IPS-18a (cell line): ENCODE results near the gene MYL2.

Source experiments
- H3K27ac ChIP-seq: one replicate; pipeline ENCODE4 v1.5.1; 2013; ENCODE audit warnings: low read length
- H3K27me3 ChIP-seq: one replicate; pipeline ENCODE4 v1.6.1; 2013; ENCODE audit warnings: mild to moderate bottlenecking, low read length; ENCODE audit not compliant: control insufficient read depth, insufficient read depth
- H3K36me3 ChIP-seq: one replicate; pipeline ENCODE4 v1.6.1; 2013; ENCODE audit warnings: low read depth, low read length; ENCODE audit not compliant: control insufficient read depth
- H3K4me1 ChIP-seq: one replicate; pipeline ENCODE4 v1.6.1; 2013; ENCODE audit warnings: low read depth, low read length; ENCODE audit not compliant: control insufficient read depth
- H3K4me3 ChIP-seq: one replicate; pipeline ENCODE4 v1.5.1; 2013; ENCODE audit warnings: low read length
- H3K9ac ChIP-seq: one replicate; pipeline ENCODE4 v1.6.1; 2013; ENCODE audit warnings: mild to moderate bottlenecking, low read length, moderate library complexity
- H3K9me3 ChIP-seq: one replicate; pipeline ENCODE4 v1.6.1; 2013; ENCODE audit warnings: low read depth, low read length; ENCODE audit not compliant: control insufficient read depth

MYL2 gene

DNA sequence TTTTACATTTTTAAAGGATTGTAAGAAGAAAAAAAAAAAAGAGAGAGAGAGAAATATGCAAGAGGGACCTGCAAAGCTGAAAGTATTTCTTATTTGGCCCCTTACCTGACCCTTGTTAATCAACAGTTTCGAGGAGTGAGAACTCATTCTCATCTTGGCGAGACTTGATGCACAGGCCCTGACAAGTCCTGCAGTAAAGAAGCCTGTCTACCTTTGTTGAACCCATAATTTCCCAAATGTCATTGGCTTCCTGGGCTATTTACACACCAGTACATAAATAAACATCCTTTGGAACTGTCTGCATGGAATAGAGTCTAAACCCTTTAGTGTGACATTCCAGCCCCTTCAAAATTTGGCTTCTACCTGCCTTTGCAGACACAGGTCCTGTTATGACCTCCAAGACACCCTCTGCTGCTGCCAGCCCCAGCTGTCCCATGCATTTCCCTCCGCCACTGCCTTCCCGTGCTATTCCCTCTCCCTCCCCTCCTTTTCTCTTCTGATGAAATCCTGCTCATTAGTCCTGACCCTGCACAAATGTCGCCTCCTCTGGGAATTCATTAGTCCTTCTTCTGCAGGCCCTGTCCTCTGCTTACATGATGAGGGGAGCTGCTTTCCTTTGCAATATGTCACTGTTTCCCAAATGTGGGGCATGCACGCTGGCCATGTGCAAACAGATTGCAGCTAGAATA is 35.1 kb downstream of the MYL2 start:
- Histone ChIP-seq H3K27me3 (no peaks in the 10 kb centered on the region), H3K4me1 (no peaks in the 10 kb centered on the region), H3K27ac (no peak overlapping the region), H3K9ac (no peak overlapping the region), H3K4me3 (no peak overlapping the region), H3K9me3 (no peaks in the 10 kb centered on the region), H3K36me3 (no peaks in the 10 kb centered on the region)

DNA sequence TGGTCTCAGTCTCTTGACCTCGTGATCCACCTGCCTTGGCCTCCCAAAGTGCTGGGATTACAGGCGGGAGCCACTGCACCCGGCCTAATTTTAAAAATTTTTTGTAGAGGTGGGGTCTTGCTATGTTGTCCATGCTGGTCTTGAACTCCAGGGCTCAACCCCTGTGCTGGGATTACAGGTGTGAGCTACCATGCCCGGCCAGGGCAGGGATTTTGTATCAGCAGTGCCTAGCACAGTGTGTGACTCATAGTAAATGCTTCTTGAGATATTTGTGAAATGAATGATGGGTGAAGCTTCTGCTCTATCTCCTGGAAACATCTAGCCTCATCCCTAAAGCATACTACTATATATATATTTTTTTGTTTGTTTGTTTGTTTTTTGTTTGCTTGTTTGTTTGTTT is 37.1 kb downstream of the MYL2 start:
- Histone ChIP-seq H3K4me3 (no peak overlapping the region), H3K36me3 (no peaks in the 10 kb centered on the region), H3K27me3 (no peaks in the 10 kb centered on the region), H3K27ac (no peak overlapping the region), H3K9ac (no peak overlapping the region), H3K9me3 (no peaks in the 10 kb centered on the region), H3K4me1 (no peaks in the 10 kb centered on the region)

DNA sequence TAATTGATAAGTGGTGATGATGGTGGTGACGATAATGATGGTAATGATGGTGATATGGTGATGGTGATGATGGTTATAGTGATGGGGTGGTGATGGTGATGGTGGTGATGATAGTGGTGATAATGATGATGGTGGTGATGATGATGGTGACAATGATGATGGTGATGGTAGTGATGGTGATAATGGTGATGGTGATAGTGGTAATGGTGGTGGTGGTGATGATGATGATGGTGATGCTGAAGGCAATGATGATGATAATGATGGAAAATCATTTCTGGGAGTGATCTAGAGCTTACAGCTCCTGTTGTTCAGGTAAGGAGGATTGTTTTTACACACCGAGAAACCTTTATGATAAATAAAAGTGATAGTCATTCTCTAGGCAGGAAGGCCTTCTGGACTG is 39.7 kb downstream of the MYL2 start:
- H3K27me3 ChIP-seq = no peaks in the 10 kb centered on the region

DNA sequence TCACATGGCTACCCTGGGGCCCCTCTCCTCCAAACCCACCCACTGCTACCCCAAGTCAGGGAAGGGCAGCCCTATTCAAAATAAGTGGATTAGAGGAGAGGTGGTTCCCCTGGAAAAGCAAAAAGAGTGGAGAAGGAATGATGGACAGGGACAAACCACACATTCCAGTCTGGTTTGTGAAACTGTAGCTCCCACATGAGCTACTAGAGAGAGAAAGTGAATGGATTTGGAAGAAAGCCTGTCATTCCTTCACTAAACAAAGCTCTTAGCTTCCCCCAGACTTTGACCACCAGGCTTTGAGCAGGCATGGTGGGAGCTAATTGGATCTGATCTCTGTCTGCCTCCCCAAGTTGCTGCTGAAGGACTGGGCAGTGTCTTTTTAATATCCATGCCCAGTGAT is 45.6 kb downstream of the MYL2 start:
- Histone ChIP-seq H3K9ac (no peak overlapping the region), H3K4me3 (no peak overlapping the region), H3K9me3 (no peaks in the 10 kb centered on the region), H3K4me1 (no peaks in the 10 kb centered on the region), H3K27ac (no peak overlapping the region), H3K27me3 (no peaks in the 10 kb centered on the region), H3K36me3 (no peaks in the 10 kb centered on the region)

More for the DNA sequence above, 39.7 kb downstream of the MYL2 start:
- no peak overlapping the region for H3K27ac ChIP-seq
- no peaks in the 10 kb centered on the region for H3K9me3 ChIP-seq
- H3K4me1 ChIP-seq = no peaks in the 10 kb centered on the region
- no peaks in the 10 kb centered on the region for H3K36me3 ChIP-seq
- no peak overlapping the region for H3K4me3 ChIP-seq
- no peak overlapping the region for H3K9ac ChIP-seq

DNA sequence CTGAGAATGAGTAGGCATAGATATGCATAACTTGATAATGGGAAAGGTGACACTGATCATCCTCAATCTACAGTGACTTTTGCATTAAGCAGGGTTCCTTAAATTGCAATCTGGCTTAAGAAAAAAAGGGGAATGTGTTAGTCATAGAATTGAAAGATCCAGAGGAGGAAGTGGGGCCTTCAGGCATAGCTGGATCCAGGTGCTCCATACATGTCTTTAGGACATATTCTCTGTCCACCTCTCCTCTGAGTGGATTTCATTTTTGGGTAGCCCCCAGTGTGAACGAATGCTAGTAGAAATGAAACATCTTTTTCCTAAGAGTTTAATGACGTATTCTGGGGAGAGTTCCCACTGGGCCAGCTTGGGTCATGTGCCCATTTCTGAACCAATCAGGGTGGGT is 46.0 kb downstream of the MYL2 start:
- Histone ChIP-seq H3K9me3 (no peaks in the 10 kb centered on the region), H3K36me3 (no peaks in the 10 kb centered on the region), H3K27me3 (no peaks in the 10 kb centered on the region), H3K9ac (no peak overlapping the region), H3K4me3 (no peak overlapping the region), H3K27ac (no peak overlapping the region), H3K4me1 (no peaks in the 10 kb centered on the region)

DNA sequence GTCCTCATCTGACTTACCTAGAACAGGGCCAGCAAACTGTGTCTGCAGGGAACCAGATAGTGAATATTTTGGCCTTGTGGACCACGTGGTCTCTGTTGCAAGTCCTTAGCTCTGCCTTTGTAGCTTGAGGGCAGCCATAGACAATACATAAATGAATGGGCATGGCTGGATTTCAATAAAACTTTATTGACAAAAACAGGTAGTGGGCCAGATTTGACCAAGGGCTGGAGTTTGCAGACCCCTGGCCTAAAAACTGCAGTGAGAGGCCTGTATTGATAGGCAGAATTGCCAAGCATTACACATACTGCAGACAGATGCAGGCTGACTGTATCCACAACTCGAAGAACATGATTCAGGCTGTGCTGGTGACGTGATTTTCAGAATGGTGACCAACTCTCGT is 48.3 kb downstream of the MYL2 start:
- no peak overlapping the region for H3K27ac ChIP-seq
- no peak overlapping the region for H3K9ac ChIP-seq
- no peaks in the 10 kb centered on the region for H3K27me3 ChIP-seq
- H3K4me1 ChIP-seq = no peaks in the 10 kb centered on the region
- no peak overlapping the region for H3K4me3 ChIP-seq
- no peaks in the 10 kb centered on the region for H3K9me3 ChIP-seq
- H3K36me3 ChIP-seq = no peaks in the 10 kb centered on the region

DNA sequence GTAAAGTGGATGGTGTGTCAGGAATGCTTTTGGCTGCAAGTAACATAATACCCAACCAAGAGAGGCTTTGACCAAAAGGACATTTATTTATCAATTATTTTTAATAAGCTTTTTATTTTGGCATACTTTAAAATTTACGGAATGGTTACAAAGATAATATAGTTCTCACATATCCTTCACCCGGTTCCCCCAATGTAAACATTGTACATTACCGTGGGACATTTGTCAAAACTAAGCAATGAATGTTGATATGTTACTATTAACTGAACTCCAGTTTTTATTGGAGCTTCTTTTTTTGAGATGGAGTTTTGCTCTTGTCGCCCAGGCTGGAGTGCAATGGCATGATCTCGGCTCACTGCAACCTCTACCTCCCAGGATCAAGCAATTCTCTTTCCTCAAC is 50.6 kb downstream of the MYL2 start:
- no peaks in the 10 kb centered on the region for H3K36me3 ChIP-seq
- no peak overlapping the region for H3K4me3 ChIP-seq
- H3K9ac ChIP-seq = no peak overlapping the region
- H3K9me3 ChIP-seq = no peaks in the 10 kb centered on the region
- H3K27me3 ChIP-seq = no peaks in the 10 kb centered on the region
- no peaks in the 10 kb centered on the region for H3K4me1 ChIP-seq
- H3K27ac ChIP-seq = no peak overlapping the region

DNA sequence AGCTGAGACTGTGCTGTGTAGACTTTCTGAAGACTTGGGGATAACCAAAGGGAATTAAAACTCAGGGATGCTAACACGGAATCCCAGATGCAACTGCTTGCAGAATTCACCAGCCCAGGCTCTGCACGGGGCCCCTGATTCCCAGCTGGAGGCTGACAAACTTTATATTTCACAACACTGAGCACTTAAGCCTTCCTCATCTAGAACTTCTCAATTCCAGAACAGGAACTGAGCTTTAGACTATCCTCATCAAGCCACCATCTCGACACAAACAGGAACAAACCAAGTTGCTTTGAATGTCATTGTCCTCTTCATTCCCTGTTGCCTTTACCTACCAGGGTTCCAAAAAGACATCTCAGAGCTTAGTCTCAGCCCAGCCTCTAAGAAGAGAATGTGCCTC is 51.4 kb downstream of the MYL2 start:
- H3K36me3 ChIP-seq = no peaks in the 10 kb centered on the region
- H3K9me3 ChIP-seq = no peaks in the 10 kb centered on the region
- H3K4me1 ChIP-seq = no peaks in the 10 kb centered on the region
- no peak overlapping the region for H3K27ac ChIP-seq
- H3K27me3 ChIP-seq = no peaks in the 10 kb centered on the region
- no peak overlapping the region for H3K4me3 ChIP-seq
- H3K9ac ChIP-seq = no peak overlapping the region

DNA sequence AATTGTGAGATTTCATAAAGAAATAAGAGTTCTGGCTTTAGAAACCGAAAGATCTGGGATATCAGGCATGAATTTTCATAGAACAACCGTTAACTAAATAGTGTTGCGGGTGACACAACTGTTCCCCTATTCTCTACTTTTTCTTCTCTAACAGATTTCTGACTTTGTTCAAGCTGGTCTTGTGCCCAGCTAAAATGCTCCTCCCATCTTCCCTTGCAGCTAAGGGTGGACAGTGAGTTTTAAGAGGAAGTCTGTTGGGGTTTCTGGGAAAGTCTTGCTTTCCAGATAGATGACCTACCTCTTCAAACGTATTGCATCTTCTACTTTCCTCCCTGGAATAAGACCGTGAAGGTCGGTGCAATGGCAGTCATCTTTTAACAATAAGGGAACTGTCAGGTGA is 54.9 kb downstream of the MYL2 start:
- no peaks in the 10 kb centered on the region for H3K9me3 ChIP-seq
- no peaks in the 10 kb centered on the region for H3K4me1 ChIP-seq
- H3K4me3 ChIP-seq = no peak overlapping the region
- H3K27ac ChIP-seq = no peak overlapping the region
- H3K36me3 ChIP-seq = no peaks in the 10 kb centered on the region
- no peak overlapping the region for H3K9ac ChIP-seq
- H3K27me3 ChIP-seq = no peaks in the 10 kb centered on the region

DNA sequence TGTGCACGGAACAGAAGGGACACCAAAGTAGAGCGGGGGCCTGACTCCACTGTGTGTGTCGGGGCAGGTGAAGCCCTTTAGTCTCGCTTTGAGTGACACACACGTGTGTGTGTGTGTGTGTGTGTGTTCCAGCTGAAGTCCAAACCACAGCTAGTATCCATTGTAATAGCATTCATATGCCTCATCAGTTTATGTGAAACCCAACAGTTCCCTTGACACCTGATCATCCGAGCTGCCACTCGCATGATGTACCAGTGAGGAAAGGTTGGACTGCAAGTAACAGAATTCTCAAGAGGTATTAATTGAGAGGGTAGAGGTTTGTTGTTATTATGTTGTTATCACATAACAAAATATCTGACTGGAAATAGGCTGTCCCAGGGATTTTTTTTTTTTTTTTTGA is 57.2 kb downstream of the MYL2 start:
- no peaks in the 10 kb centered on the region for H3K4me1 ChIP-seq
- H3K36me3 ChIP-seq = no peaks in the 10 kb centered on the region
- H3K4me3 ChIP-seq = no peak overlapping the region
- no peaks in the 10 kb centered on the region for H3K27me3 ChIP-seq
- no peaks in the 10 kb centered on the region for H3K9me3 ChIP-seq
- no peak overlapping the region for H3K27ac ChIP-seq
- no peak overlapping the region for H3K9ac ChIP-seq

DNA sequence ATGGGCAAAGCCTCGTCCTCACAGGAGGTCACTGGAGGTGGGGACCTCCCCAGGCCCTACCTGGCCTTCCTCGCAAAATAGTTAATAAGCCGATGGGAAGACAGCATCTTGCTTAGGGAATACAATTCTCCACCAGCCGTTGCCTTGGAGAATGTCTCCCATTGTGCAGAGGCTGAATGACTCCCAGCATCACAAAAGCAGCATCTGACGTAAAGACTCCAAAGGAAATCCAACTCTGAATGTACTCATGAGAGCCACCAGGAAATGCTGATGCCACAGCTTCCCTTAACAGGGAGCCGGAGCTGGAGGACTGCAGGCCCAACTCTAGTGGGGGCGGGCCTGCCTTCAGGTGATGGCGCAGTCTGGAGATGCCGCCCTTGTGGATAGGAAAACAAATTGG is 58.0 kb downstream of the MYL2 start:
- Histone ChIP-seq H3K4me3 (no peak overlapping the region), H3K27me3 (no peaks in the 10 kb centered on the region), H3K9me3 (no peaks in the 10 kb centered on the region), H3K9ac (no peak overlapping the region), H3K27ac (no peak overlapping the region), H3K36me3 (no peaks in the 10 kb centered on the region), H3K4me1 (no peaks in the 10 kb centered on the region)

DNA sequence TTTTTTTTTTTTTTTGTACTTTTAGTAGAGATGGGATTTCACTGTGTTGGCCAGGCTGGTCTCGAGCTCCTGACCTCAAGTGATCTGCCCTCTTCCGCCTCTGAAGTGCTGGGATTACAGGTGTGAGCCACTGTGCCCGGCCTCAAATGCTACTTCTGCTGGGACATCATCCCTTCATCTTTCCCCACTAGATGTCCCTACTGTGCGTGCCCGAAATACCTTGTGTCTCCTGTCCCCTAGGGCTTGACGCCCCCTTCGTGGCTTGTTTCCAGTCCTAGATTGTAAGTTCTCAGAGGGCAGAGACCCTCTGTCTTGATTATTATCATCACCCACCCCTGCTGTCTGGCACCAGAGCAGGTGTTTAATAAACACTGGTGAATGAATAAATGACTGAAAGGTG is 58.6 kb downstream of the MYL2 start:
- no peaks in the 10 kb centered on the region for H3K27me3 ChIP-seq
- no peaks in the 10 kb centered on the region for H3K4me1 ChIP-seq
- no peaks in the 10 kb centered on the region for H3K36me3 ChIP-seq
- no peak overlapping the region for H3K27ac ChIP-seq
- no peak overlapping the region for H3K9ac ChIP-seq
- H3K9me3 ChIP-seq = no peaks in the 10 kb centered on the region
- H3K4me3 ChIP-seq = no peak overlapping the region
